Gastroesophageal sphincter (tissue), 3 donors: ENCODE measurements around the gene PALMD.

Experiments used
- CTCF ChIP-seq, 4 experiments: fragments of 200-600 bp in 2 of 4; fragments of 450-650 bp in 2 of 4; sonication (generic) in 1 of 4; IDR thresholded peaks; one replicate each; pipeline ENCODE4 v1.5.1; 2017 to 2019; ENCODE audit warnings: antibody characterized with exemption in 4 of 4, mild to moderate bottlenecking in 2 of 4, moderate library complexity in 2 of 4
- POLR2A ChIP-seq, 2 donors: fragments of 450-650 bp; IDR thresholded peaks; one replicate each; pipeline ENCODE4 v1.6.1; 2017; ENCODE audit warnings: antibody characterized with exemption in 2 of 2, mild to moderate bottlenecking in 2 of 2, moderate library complexity in 1 of 2

DNA sequence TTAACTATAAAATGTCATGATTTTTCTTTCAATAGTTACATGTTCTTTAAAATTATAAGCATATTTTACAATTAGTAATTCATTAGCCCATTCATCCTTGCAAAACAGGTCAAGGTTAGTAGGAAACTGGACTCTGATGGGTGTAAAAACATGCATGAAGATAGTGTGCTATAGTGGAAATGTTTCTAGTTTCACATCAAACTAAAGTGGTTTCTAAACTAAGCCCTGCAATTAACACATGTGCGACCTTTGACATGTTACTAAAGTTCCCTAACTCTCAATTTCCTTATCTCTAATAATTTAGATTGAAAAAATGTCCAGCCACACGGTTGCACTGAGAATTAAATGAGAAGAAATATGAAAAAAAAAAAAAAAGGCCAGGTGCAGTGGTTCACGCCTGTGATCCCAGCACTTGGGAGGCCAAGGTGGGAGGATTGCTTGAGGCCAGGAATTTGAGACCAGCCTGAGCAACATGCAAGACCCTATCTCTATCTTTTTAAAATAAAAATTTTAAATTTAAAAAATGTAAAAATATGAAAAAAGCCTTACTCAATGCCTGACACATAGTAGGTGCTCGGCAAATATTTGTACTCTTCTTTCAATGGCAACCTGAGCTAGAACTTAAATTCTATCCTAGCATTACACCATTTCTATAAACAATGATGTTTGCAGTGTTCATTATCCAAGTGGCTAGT is 44.1 kb upstream of the PALMD start:
- TF ChIP-seq POLR2A (IDR thresholded peaks at IDR 0.05) (no peak), CTCF (IDR thresholded peaks at IDR 0.05) (no peak)
